Left ventricle myocardium inferior (tissue), 1 donor: ENCODE results near the gene DCAF11. TPM values are rescaled to one million over a fixed set of nuclear protein-coding genes. Genes with fewer than 3 reads are reported as not detected.

Experiments
- DNase-seq: peaks from one replicate; pipeline ENCODE4 v3.0.0-alpha.2; 2020
- H3K27ac ChIP-seq: fragments of 200-600 bp; replicated peaks from 2 replicates; pipeline ENCODE4 v1.8.0; 2021
- H3K27me3 ChIP-seq: fragments of 200-600 bp; 2 replicates; pipeline ENCODE4 v1.8.0; 2021; ENCODE audit warnings: low read depth
- H3K36me3 ChIP-seq: fragments of 200-600 bp; 2 replicates; pipeline ENCODE4 v1.8.0; 2021
- H3K4me1 ChIP-seq: fragments of 200-600 bp; 2 replicates; pipeline ENCODE4 v1.8.0; 2021
- H3K4me3 ChIP-seq: fragments of 200-600 bp; 2 replicates; pipeline ENCODE4 v1.8.0; 2021; ENCODE audit warnings: mild to moderate bottlenecking, moderate library complexity
- H3K9me3 ChIP-seq: fragments of 200-600 bp; replicated peaks from 2 replicates; pipeline ENCODE4 v1.8.0; 2021
- intact Hi-C: fragments of 100-400 bp; cut with micrococcal nuclease; formaldehyde crosslinking; loops from one replicate; pipeline ENCODE4 v1.11.0; 2022
- total RNA-seq: library from RNA; stranded (reverse); fragmentation: NEBNext Ultra II Directional; extraction: Animal tissue kit (Norgen Biotek cat#: 25700); gene quantifications from one replicate; pipeline ENCODE4 v1.2.1, GENCODE V29; 2021
- TF ChIP-seq, protein P1 (sequence below): fragments of 200-600 bp; IDR thresholded peaks from 2 replicates; pipeline ENCODE4 v1.8.0; 2021; ENCODE audit warnings: antibody characterized with exemption, mild to moderate bottlenecking, borderline replicate concordance
- donor health status: DM: no; HTN: yes; CAD: no; lungs with severe emphysema.

Gene DCAF11
- total RNA-seq, 1 donor from 2014 or later = 74.7 TPM

DNA sequence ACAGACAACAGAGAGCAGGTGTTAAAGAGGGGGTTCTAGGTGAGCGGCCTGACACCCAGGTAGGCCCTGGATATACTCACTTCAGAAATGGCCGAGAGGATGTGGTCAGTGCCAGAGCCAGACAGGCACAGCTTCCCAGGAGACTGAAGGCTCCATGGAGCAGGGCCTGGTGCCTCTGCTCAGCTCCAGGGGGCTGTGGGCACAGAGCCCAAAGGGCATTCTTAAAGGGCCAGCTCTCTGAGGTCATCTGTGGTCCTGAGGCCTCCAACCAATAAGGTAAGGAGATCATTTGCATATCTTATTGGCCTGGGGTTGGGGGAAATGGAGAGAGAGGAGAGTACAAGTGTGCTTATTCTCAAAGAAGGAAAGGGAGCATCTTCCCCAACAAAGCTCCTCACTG is 30.1 kb upstream of the DCAF11 start:
- Histone ChIP-seq H3K4me1 (peaks cover 15% of the 10 kb centered on the region), H3K9me3 (no peaks in the 10 kb centered on the region), H3K4me3 (no peak overlapping the region), H3K36me3 (no peaks in the 10 kb centered on the region), H3K27me3 (peaks cover 26% of the 10 kb centered on the region), H3K27ac (no peak overlapping the region)
- TF ChIP-seq, protein P1, sequence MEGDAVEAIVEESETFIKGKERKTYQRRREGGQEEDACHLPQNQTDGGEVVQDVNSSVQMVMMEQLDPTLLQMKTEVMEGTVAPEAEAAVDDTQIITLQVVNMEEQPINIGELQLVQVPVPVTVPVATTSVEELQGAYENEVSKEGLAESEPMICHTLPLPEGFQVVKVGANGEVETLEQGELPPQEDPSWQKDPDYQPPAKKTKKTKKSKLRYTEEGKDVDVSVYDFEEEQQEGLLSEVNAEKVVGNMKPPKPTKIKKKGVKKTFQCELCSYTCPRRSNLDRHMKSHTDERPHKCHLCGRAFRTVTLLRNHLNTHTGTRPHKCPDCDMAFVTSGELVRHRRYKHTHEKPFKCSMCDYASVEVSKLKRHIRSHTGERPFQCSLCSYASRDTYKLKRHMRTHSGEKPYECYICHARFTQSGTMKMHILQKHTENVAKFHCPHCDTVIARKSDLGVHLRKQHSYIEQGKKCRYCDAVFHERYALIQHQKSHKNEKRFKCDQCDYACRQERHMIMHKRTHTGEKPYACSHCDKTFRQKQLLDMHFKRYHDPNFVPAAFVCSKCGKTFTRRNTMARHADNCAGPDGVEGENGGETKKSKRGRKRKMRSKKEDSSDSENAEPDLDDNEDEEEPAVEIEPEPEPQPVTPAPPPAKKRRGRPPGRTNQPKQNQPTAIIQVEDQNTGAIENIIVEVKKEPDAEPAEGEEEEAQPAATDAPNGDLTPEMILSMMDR = no peak
- no peak for DNase-seq
- intact Hi-C loops = no loop called here

DNA sequence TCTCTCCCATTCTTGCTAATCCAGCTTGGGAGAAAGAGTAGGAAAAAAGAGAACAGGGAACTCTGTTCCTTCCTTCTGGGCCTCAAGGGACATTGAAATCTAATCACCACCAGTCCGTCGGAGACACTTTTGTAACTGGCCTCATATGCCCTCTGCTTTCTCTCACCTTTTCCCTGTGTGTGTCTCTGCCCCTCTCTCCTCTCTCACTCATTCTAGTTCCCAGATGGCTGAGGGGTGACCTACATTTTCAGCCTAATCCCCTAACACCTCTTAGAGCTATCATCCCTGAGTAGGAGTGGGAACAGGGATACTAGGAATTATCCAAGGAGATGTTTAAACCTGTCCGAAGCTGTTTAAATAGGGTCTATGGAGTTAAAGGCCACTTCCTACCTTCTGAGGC is 29.4 kb upstream of the DCAF11 start:
- H3K27me3 ChIP-seq = peaks cover 18% of the 10 kb centered on the region
- intact Hi-C loops = no loop called here
- TF ChIP-seq, protein P1 = no peak
- peaks cover 15% of the 10 kb centered on the region for H3K4me1 ChIP-seq
- no peaks in the 10 kb centered on the region for H3K9me3 ChIP-seq
- H3K36me3 ChIP-seq = no peaks in the 10 kb centered on the region
- H3K27ac ChIP-seq = no peak overlapping the region
- H3K4me3 ChIP-seq = no peak overlapping the region
- DNase-seq = no peak

DNA sequence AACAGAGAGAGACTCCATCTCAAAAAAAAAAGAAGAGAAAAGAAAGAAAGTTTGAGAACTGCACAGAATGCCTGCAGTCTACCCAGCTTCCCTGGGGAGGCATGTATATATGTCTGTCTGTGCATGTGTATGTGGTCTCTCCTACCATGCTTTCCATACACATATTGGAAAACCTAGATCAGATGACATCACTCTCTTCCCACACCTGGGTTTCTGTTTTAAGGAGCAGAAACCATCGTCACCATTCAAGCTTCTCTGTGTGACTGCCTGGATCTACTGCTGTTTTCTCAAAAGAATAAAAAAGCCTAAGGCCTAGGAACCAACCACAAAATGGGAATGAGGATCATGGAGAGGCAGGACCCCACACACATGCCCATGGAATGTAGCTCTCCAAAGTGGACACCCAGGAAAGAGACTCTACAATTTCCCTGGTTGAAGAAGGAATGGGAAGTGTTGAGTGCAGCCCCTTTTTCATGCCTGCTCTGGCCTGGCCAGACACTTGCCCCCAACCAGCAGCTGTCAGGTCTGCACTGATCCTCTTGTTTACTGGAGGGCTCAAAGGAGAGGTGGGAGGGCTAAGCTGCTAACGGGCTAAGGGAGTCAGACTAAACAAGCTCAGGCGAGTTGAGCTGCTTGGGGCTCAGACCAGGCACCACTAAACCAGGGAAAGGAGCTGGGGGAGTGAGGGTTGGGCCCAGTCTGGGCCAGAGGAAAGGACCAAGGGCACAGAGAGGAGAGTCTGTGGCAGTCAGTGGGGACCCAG is 28.2 kb upstream of the DCAF11 start:
- no peaks in the 10 kb centered on the region for H3K9me3 ChIP-seq
- TF ChIP-seq, protein P1 = no peak

DNA sequence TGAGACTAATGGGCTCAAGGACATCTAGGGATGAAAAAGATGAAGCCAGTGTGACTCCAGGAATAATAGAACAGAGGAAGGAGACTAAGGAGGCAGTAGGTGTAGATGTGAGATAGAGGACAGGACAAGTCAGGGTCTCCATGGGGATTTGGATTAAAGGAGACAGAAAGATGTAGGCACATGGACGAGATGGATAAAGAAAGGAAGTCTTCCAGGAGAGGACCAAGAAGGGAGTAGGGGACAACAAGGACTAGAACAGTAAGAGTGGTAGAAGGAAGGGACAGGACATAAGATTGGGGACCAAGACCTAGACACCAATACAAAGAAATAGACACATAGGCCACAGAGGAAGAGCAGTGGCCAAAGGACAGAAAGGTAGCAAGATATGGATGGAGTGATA is 27.6 kb upstream of the DCAF11 start:
- TF ChIP-seq, protein P1 = no peak
- no peak for DNase-seq
- H3K9me3 ChIP-seq = no peaks in the 10 kb centered on the region
- peaks cover 6% of the 10 kb centered on the region for H3K27me3 ChIP-seq
- H3K4me1 ChIP-seq = no peaks in the 10 kb centered on the region
- H3K4me3 ChIP-seq = no peak overlapping the region
- no peaks in the 10 kb centered on the region for H3K36me3 ChIP-seq
- no peak overlapping the region for H3K27ac ChIP-seq
- intact Hi-C loops = no loop called here

More for the DNA sequence above, 28.2 kb upstream of the DCAF11 start:
- Histone ChIP-seq H3K27me3 (peaks cover 13% of the 10 kb centered on the region), H3K27ac (no peak overlapping the region), H3K4me1 (peaks cover 5% of the 10 kb centered on the region), H3K4me3 (no peak overlapping the region), H3K36me3 (no peaks in the 10 kb centered on the region)
- no peak for DNase-seq
- intact Hi-C loops = no loop called here

DNA sequence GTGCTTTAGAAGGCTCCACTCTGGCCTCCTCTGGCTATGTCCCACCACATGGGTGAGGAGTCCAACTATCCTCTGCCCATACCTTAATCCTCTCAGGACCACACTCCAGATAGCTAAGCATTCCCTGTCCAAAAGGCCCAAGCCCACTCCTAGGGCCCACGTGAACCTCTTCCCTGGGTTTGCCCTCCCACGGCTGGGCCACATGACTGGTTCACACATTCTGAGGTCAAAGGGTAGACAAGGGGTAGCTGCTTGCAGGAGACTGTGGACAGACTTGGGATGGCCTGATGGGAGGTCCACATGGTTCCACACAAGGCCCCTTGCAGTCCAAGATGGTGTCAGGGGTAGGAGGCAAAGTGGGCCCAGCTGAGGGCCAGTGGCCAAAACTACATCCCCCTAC is 26.5 kb upstream of the DCAF11 start:
- intact Hi-C loops = no loop called here
- no peak for DNase-seq
- TF ChIP-seq, protein P1 = no peak
- no peak overlapping the region for H3K4me3 ChIP-seq
- H3K4me1 ChIP-seq = no peaks in the 10 kb centered on the region
- H3K36me3 ChIP-seq = no peaks in the 10 kb centered on the region
- H3K27ac ChIP-seq = no peak overlapping the region
- H3K27me3 ChIP-seq = no peaks in the 10 kb centered on the region
- no peaks in the 10 kb centered on the region for H3K9me3 ChIP-seq
